ENCODE results near the gene GRPEL2. TPM values are rescaled to one million over a fixed set of nuclear protein-coding genes. Genes with fewer than 3 reads are reported as not detected.

The GRPEL2 gene
- polyA plus RNA-seq, 3 donors = 16.5 to 19.8 (median 18.7) TPM

Other genes with a start within 250 kb of the GRPEL2 start
- 1 to 10 TPM in 2 of 3 donors, under 1 TPM in 1; 0.91 to 1.3 (median 1.3) TPM for gene ABLIM3, start 204.0 kb upstream of the GRPEL2 start, polyA plus RNA-seq (ENCODE audit: insufficient read length in 3 of 3)
- gene AFAP1L1, start 73.6 kb upstream of the GRPEL2 start, polyA plus RNA-seq (ENCODE audit: insufficient read length in 3 of 3) = 10 to 100 TPM; 18.8 to 23.2 (median 20.9) TPM
- 10 to 100 TPM; 16.7 to 18.8 (median 18.8) TPM for gene PCYOX1L, start 12.5 kb downstream of the GRPEL2 start, polyA plus RNA-seq (ENCODE audit: insufficient read length in 3 of 3)
- 1 to 10 TPM in 2 of 3 donors, under 1 TPM in 1; 0.62 to 1.4 (median 1.0) TPM for gene IL17B, start 33.8 kb downstream of the GRPEL2 start, polyA plus RNA-seq (ENCODE audit: insufficient read length in 3 of 3)
- 100 to 1,000 TPM; 188 to 214 (median 190) TPM for gene CSNK1A1, start 205.9 kb downstream of the GRPEL2 start, polyA plus RNA-seq (ENCODE audit: insufficient read length in 3 of 3)
- gene ARHGEF37, start 236.0 kb downstream of the GRPEL2 start, polyA plus RNA-seq (ENCODE audit: insufficient read length in 3 of 3) = 1 to 10 TPM; 4.3 to 7.7 (median 4.3) TPM